NCI-H345 treated with DMSO at 0.1 percent for 48 hours (cell line): ENCODE results near the gene KCNH8.
"Not testable (repeated sequence)": the region's sequence is repeated elsewhere in the genome, so short reads cannot be mapped to it uniquely, and the experiment has no call there.

ENCODE experiments used
- DNase-seq: peaks from one replicate; lab custom pipeline; 2025; ENCODE audit not compliant: unreplicated experiment; lab: John Stamatoyannopoulos, UW

The KCNH8 gene

DNA sequence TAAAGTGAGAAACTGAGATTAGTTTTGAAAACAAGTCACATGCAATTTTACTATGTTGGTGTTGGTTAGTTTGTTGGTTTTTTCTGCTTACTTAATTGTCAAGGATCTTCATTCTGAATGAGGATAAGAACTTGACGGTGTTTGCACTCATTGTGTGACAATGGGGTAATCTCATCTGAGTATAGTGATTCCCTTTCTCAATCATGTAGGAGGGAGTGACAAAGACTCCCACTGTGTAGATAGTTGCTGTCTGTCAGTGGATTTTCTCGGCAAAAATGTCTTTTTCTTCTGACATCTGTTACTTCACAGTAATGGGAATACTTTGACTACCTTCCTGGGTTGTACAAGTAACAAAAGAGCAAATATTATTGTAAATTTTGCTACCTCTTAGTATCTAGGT is 23.5 kb downstream of the KCNH8 start:
- no peak for DNase-seq

DNA sequence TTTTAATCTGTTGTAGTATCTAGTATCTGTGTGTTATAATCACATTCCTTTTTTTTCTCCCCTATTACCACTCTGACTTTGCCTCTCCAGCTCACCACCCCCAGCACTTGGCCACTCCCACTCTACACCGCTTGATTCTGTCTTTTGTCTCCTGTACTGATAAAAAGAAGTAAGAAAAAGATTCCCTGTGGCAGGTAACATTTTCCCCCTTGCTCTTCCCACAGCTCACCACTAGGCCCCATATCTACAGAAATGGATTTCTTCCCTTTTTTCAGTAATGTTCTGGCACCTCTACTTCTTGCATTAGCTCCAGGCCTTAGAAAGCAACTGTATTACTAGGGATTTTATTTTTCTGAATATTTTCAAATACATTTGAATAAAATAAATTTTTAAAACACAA is 25.6 kb downstream of the KCNH8 start:
- no peak for DNase-seq

DNA sequence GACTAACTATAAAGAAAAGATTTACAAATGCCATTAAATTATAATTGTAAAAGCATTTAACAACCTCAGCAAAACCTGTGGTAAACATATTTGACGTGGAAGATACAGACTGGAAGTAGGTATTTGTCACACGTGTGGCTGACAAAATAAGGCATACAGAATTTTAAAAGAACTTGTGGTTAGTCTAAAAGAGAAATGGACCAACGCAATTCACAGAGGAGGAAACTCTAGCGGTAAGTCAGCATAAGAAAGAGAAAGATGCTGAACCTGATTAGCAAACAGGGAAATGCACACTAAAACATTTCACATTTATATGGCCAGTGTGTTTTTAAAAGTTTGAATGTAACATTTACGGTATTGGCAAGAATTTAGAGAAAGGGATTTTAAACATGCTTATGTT is 35.3 kb downstream of the KCNH8 start:
- no peak for DNase-seq

DNA sequence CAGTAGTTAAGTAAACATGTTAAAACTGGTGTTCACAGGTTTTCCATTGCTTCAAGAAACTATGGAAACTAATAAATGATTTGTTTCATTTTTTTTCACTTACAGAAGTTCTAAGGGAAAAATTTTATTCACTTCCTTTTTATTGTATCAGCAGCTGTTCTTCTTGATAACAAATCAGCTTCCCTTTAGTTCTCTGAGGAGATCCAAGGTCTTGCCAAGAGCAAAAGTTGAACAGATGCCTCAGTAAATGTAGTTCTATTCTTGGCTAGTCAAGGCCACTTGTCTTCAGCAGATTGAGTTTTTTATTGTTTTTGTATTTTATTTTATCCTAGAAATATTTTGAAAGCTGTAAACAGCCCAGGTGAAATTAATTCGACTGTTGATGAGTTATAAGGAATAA is 41.8 kb downstream of the KCNH8 start:
- DNase-seq: no peak

DNA sequence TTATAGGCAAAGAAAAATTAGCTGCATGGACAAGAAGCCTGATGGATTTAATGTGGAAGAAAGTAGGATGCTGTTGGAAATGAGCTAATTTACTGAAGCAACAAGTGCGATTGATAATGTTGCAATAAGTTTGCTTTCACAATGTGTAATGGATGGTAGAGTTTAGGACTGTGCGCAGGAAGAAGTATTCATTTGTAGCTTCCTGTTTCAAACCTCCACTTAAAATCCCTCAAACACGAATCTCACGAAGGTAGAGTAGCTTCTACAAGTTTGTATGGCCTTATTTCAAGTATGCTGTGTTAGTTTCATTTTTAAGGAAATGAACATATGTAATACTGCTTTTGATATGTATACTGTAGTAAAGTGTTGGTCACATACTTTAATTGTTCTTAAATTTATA is 42.3 kb downstream of the KCNH8 start:
- no peak for DNase-seq

DNA sequence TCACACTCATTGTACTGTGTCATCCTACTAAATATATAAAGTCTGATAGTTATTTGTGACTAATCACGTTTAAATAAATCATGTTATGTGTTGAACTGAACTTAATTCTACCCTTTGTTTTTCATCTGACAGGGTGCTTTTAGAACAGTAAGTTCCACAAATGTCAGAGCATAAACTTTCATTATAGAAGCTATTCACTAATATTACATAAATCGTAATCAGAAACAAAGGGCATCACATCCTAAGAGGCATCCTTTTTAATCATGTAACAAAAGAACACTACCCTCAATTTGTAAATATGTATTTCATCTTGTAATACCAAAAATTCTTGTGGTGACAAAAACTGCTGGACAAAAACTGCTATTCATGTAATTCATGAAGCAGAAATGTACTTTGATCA is 50.8 kb downstream of the KCNH8 start:
- DNase-seq: no peak

DNA sequence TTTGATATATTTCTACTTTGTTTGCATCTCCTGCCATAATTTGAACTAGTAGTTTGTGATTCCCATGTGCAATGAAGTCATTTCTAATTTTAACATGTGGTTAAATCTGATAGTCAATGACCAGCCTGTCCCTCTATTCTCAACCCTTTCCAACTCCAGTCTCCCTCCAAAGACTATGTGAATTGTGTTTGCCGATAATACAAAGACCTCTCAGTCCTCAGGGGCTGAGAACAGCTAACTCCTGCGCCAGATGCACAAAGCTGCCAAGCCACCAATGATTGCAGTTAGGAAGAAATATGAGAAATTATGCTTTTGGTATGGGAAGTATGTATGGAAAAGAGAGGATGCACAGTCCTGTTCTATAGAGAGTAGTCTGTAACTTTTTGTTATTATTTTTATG is 54.0 kb downstream of the KCNH8 start:
- DNase-seq: no peak

DNA sequence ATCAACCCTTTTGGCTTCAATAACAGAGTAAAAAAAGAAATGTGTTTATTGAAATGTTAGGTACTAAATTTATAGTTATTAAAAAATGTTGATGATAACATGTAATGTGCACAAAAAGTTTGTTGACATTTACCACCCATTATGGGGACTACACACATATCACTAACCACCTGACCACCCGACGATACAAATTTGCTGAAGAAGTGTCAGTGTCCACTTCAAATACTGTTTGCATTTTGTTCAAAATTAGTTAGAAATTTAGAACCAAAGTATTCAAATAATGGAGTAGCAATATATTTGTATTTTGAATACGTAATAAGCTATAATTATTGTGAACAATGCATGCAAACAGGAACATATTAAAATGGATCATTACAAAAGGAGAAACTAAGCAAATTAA is 54.4 kb downstream of the KCNH8 start:
- DNase-seq: no peak

DNA sequence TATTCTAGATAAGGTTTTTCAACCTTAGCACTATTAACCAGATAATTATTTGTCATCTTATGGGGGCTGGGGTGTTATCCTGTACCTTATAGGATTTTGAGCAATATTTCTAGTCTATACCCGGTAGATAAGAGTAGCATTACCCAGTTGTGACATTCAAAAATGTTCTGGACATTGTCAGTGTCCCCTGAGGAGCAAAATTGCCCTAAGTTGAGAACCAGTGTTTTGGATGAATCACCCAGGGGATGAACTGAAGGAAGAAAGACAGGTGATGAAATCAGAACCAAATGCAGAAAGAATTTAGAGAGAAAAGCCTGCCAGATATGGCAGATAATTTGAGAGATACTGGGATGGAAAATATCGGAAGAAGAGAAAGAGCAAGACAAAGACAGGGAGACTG is 58.2 kb downstream of the KCNH8 start:
- no peak for DNase-seq

DNA sequence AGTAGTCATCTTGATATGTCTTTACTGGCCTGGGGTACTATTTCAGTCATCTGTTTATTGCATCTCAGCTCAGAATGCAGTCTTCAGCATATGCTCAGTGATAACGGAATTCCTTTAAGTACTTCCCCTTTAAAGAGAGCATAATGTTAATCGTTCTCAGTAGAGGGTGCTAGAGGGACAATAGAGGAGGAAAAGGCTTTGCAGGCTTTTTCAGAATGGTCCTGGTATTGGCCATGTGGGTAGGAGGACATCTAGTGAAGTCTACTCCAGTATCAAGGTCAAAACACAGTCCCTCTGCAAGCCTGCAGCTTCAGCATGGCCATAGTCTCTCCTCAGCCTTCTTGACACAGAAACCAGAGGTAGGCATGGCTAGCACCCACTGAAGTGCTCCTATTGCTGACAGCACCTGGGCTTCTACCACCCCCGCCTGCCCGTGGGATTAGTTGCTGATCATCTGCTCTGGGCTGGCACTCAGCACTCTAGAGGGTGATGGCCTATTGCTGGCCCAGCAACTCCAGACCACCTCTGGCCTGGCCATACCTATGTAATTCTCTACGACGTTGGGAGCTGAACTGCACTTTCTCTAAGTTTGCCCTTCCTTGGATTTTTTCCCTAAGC is 65.4 kb downstream of the KCNH8 start:
- no peak for DNase-seq

DNA sequence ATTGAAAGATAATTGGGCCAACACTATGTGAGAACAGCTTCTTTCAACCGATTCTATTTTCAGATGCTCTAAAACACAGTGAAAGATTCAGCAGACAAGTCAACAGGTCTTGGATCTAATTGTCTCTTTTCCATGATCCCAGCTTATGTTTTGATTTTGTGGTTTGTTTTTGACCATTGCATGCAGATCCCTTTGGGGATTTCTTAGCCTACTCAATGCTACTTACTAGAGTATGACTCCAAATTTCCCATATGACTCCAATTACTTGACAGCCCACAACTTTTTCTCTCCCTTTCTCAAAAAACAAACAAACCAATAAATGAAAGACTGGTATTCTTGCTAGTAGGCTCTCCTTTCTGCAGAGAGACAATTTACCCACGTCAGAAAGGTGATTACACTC is 67.1 kb downstream of the KCNH8 start:
- DNase-seq: no peak

DNA sequence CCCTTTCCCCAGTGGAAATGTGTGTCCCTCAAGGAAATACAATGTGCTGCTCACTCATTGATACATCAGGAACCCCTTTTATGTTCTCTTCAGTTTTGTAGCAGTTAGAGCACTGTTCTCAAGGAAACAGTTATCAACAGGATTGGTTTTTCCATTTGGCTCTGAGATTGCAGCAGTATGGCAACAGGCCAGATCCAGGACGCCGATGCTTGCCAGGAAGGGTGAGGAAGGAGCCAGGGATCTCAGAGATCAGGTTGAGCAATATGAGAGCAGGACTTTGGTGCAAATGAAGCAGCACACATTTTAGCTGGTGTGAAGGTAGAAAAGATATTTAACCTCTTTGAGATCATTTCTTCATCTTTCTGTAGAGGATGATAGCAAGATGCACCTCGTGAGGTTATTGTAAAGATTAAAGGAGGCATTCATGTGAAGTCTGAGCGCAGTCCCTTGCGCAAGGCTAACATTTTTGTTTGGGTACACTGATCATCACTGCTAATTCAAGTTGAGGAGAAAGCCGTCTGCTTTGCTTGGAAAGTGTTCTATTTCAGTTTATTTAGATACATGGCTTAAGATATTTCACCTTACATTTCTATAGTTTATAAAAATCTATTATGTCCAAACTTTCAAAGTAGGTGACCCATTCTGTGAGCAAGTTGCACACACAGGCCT is 68.5 kb downstream of the KCNH8 start:
- no peak for DNase-seq

DNA sequence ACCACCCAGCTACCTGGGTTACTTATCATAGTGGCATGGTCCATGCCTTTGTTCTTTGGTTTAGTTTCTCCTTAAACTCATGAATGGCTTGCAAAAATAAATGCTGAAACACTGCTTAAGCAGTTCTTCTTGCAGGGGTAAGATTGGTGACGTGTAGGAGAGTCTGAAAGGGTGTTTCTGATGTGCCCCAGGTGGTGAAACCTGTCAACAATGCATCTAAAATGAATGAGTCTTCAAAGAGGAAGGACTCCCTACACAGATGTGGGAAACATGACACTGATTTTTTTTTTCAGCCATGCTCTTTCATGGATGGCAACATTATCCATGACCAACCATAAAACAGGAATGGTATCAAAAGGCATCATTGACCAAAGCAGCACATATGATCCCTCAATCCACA is 72.0 kb downstream of the KCNH8 start:
- DNase-seq: no peak

DNA sequence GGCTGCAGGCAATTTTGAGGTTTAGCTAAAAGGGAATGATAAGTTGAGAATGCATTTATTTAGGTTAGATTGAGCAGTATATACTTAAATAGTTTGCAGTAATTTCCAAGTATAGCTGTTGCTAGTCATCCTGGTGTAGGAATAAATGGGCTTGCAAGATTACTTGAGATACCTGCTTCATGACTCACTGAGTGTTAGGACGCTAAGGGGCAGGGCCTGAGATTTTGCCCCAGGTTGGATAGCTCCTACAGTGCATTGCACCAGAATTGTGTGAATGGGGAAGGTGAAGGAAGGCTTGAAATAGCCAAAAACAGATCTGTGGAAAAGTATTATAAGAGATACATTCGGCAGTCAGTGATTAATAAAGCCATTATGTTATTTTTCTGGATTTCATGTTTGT is 72.8 kb downstream of the KCNH8 start:
- DNase-seq: no peak

DNA sequence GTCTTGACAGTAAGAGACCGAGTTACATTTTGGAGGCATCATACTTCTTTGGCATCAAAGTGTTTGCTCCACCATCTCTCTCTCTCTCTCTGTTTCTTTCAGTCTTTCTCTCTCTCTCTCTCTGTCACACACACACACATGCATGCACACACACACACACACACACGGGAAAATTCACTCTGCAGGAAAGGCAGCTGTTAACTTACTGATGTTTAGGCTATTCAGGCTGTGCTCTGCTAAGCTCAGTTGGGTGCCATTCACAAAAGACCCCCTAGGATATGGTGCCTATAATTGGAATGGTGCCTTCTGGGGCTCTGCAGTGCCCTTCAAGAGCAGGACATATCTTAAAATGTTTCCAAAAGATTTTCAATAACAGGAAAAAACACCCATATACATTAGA is 78.2 kb downstream of the KCNH8 start:
- DNase-seq: no peak

DNA sequence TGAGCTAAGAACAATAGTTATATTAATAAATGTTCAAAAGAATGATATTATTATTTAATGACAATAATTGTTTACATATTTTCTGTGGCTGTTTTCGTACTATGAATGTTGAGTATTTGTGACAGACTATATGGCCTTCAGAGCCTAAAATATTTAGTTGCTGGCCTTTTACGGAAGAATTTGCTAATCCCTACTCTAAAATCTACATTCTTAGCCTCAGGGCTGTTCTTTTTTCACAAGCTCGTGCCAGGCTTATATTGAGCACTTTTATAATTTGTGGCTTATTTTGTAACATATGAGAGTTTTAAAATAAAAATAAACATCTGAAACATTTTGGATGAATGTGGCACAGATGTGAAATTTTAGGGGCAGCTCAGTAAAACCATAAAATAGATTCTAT is 79.9 kb downstream of the KCNH8 start:
- DNase-seq: no peak

DNA sequence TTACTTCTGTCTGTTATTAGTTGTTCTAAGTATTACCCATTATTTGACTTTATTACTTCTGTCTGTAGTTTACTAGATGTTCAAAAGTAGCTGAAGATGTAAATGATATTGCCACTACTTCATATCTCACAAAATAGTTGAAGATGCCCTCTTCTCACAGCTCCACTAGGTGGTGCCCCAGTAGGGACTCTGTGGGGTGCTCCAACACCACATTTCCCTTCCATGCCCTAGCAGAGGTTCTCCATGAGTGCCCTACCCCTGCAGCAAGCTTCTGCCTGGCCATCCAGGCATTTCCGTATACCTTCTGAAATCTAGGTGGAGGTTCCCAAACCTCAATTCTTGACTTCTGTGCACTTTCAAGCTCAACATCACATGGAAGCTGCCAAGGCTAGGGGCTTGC is 80.8 kb downstream of the KCNH8 start:
- no peak for DNase-seq

DNA sequence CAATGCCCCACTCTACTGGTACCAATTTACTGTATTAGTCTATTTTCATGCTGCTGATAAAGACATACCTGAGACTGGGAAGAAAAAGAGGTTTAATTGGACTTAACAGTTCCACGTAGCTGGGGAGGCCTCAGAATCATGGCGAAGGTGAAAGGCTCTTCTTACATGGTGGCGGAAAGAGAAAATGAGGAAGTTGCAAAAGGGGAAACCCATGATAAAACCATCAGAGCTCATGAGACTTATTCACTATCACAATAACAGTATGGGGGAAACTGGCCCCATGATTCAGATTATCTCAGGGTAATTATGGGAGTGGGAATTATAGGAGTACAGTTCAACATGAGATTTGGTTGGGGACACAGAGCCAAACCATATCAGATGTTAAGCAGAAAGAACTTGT is 81.6 kb downstream of the KCNH8 start:
- DNase-seq: not testable (repeated sequence)

DNA sequence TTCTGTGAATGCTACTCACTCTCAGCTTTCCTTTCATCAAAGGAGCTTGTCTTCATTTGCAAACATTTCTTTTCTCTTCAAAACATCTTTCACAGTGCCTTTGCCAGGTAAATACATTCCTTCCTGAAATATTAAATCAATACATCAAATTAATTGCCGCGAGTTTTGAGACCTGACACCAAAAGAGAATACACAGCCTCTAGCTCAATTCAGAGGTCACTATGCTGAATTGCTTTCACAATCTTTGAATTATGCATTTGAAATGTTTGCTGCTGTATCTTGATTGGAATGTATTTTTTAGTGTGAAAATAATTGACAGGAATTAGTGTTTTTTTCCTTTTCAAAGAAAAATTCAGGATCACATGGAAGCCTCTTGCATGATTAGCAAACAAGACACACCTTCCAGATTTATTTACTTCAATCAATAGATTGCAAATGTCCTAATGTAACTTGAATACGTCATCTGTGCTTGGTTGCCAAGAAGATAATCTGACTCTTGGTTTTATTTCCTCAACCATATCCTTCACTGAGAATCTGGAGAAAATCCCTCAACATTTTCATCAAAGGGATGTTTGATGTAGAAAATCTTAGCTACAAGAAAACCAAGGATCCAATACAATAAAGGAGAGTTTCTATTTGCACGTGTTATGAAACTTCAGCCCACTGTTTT is 83.6 kb downstream of the KCNH8 start:
- DNase-seq: no peak

DNA sequence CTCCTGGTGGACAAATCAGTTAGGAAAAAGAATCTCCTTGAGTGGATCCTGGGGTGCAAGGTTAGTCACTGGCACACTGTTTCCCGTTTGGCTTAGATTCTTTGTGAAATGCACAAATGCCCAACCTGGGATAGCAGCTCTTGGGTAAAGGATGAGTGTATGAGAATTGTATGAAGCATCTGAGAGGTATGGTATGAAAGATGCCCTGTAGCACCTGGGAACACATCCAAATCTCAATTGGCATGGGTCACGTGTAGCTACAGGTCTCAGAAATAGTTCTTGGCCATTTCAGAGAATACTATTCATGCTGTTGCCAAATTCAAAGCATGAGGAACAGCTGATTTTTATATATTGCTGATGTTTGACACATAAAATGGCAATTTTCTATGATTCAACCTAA is 84.3 kb downstream of the KCNH8 start:
- DNase-seq: no peak

DNA sequence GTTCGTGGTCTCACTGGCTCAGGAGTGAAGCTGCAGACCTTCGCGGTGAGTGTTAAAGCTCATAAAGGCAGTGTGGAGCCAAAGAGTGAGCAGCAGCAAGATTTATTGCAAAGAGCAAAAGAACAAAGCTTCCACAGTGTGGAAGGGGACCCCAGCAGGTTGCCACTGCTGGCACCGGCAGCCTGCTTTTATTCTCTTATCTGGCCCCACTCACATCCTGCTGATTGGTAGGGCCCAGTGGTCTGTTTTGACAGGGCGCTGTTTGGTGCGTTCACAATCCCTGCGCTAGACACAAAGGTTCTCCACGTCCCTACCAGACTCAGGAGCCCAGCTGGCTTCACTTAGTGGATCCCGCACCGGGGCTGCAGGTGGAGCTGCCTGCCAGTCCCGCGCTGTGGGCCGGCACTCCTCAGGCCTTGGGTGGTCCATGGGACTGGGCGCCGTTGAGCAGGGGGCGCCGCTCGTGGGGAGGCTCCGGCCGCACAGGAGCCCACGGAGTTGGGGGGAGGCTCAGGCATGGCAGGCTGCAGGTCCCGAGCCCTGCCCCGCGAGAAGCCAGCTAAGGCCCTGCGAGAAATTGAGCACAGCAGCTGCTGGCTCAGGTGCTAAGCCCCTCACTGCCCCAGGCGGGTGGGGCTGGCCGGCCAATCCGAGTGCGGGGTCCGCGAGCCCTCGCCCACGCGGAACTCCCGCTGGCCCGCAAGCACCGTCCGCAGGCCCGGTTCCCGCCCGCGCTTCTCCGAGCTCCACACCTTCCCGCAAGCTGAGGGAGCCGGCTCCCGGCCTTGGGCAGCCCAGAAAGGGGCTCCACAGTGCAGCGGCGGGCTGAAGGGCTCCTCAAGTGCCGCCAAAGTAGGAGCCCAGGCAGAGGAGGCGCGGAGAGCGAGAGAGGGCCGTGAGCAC is 85.8 kb downstream of the KCNH8 start:
- DNase-seq: not testable (repeated sequence)

DNA sequence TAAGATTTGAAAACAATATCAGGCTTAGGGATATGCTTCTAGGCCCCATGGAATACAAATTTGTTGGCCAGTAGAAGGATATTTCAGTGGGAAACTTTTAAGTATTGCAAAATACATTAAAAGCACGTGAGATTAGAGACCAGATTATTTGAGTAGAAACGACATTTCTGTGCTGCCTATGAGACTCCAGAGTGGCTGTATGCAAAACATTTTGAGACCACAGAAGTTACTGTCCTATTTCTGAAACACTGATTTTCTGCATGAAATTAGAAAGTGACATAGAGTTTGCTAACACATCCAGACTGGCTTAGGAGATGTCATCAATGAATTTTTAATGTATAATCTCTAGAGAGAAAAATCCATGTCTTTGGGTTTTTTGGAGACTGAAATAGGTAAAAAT is 99.8 kb downstream of the KCNH8 start:
- DNase-seq: no peak
